AG09319 (cell line): Measurements from ENCODE around the gene ANKRD13A.
"Not testable (repeated sequence)": the region's sequence is repeated elsewhere in the genome, so short reads cannot be mapped to it uniquely, and the experiment has no call there.

Source experiments
- DNase-seq: peaks from one replicate; pipeline ENCODE4 v3.0.0-alpha.2; 2010; ENCODE audit warnings: low read depth; ENCODE audit errors: extremely low read depth
- CTCF ChIP-seq: IDR thresholded peaks from 2 replicates; pipeline ENCODE4 v1.5.1; 2011; ENCODE audit warnings: low read depth, mild to moderate bottlenecking, inconsistent platforms, low read length, moderate library complexity

Gene ANKRD13A

GRCh38 chr12:110080410-110080809 lies 81.2 kb downstream of the ANKRD13A start:
- TF ChIP-seq CTCF, result no peak
- DNase-seq, result no peak

- no peak for TF ChIP-seq CTCF
- no peak for DNase-seq
Measured at GRCh38 chr12:110084314-110085015, 85.2 kb downstream of the ANKRD13A start.

- DNase-seq, result not testable (repeated sequence)
Measured at GRCh38 chr12:110088216-110088615, 89.0 kb downstream of the ANKRD13A start.

- no peak for TF ChIP-seq CTCF
- DNase-seq, result no peak
Measured at GRCh38 chr12:110088936-110089335, 89.7 kb downstream of the ANKRD13A start.
